GM10266 (cell line): ENCODE measurements around the gene NEK6.

Source experiments
- DNase-seq: peaks from one replicate; pipeline ENCODE4 v3.0.0; 2012; ENCODE audit errors: extremely low spot score
- TF ChIP-seq, protein P1 (sequence below): IDR thresholded peaks from 2 replicates; pipeline ENCODE4 v1.5.1; 2012; ENCODE audit warnings: mild to moderate bottlenecking, low read depth; ENCODE audit not compliant: control insufficient read depth, insufficient read depth; ENCODE audit errors: missing control alignments

NEK6 gene

GRCh38 chr9:124353166-124353768 is 95.5 kb downstream of the NEK6 start:
- no peak for DNase-seq
- TF ChIP-seq, protein P1, sequence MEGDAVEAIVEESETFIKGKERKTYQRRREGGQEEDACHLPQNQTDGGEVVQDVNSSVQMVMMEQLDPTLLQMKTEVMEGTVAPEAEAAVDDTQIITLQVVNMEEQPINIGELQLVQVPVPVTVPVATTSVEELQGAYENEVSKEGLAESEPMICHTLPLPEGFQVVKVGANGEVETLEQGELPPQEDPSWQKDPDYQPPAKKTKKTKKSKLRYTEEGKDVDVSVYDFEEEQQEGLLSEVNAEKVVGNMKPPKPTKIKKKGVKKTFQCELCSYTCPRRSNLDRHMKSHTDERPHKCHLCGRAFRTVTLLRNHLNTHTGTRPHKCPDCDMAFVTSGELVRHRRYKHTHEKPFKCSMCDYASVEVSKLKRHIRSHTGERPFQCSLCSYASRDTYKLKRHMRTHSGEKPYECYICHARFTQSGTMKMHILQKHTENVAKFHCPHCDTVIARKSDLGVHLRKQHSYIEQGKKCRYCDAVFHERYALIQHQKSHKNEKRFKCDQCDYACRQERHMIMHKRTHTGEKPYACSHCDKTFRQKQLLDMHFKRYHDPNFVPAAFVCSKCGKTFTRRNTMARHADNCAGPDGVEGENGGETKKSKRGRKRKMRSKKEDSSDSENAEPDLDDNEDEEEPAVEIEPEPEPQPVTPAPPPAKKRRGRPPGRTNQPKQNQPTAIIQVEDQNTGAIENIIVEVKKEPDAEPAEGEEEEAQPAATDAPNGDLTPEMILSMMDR, result no peak

GRCh38 chr9:124353811-124354274 is 96.1 kb downstream of the NEK6 start:
- no peak for DNase-seq
- TF ChIP-seq, protein P1, result no peak

GRCh38 chr9:124354346-124355038 is 96.7 kb downstream of the NEK6 start:
- DNase-seq, result no peak
- TF ChIP-seq, protein P1, result no peak

DNA sequence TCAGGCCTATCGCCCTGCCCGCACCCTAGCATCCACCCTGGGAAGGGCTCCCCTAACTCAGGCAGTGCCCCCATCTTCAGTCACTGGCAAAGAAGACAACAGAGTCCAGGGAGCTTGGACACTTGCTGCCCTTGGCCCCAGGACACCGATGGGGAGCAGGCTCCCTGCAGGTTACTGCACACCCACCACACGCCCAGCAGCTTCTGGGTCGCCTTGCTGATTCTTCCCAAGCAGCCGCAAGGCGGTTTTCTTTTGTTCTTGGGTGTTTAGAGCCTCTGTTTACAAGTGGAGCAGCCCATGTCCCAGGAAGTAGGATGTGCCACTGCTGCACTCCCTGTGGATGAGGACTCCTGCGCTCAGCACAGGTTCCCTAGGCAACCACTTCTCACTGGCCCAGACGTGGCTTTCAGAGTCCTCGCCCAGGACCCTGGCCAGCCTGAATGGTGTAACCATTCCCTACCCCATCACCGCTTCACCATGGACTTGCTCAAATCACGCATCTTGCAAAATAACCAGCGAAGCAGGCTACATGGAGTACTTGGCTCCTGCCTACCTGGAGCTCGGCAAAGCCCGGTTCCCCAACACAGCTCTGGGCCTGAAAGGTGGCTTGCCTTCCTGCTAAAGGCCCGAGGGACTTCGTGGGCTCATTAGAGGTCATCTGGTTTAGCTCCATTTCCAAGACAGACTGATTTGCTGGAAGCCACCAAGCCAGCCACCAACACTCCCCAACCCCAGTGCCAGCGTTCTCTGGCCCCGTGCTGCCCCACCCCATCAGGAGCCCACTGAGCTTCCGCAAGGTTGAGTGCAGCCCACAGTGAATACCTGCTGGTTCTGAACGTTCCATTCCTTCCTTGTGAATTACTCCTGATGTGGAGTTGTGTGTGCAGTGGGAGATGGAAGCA is 97.5 kb downstream of the NEK6 start:
- no peak for DNase-seq
- TF ChIP-seq, protein P1, result no peak

GRCh38 chr9:124355941-124356744 is 98.4 kb downstream of the NEK6 start:
- DNase-seq, result no peak

GRCh38 chr9:124356745-124357390 is 99.1 kb downstream of the NEK6 start:
- DNase-seq, result no peak
- TF ChIP-seq, protein P1, result no peak

More at GRCh38 chr9:124355941-124356744, 98.4 kb downstream of the NEK6 start:
- TF ChIP-seq, protein P1, result no peak
